Measurements from ENCODE around the gene ENDOU. TPM values are rescaled to one million over a fixed set of nuclear protein-coding genes. Genes with fewer than 3 reads are reported as not detected.

ENDOU gene
- total RNA-seq, 1 experiment from 2014 or later: not detected

- Histone ChIP-seq H3K4me2 (ENCODE audit: low read length) (peak overlapping the region; percentile 59), H3K27ac (ENCODE audit: low read length) (peak overlapping the region; percentile 67), H3K9ac (ENCODE audit: low read length) (peak overlapping the region; percentile 10; the same call in 1 of the 2 replicates), H3K4me3 (ENCODE audit: low read length) (no peak overlapping the region), H4K20me1 (ENCODE audit: low read length) (no peaks in the 10 kb centered on the region), H3K4me1 (ENCODE audit: insufficient read depth, low read length) (peaks cover 49% of the 10 kb centered on the region), H3K9me2 (replicated peaks; ENCODE audit: low read length) (no peaks in the 10 kb centered on the region), H3K36me3 (ENCODE audit: low read depth, low read length) (no peaks in the 10 kb centered on the region), H3K27me3 (ENCODE audit: low read length) (no peaks in the 10 kb centered on the region), H3F3A (ENCODE audit: low read length, unreplicated experiment) (peaks cover 4% of the 10 kb centered on the region), H3K79me2 (ENCODE audit: low read length) (no peaks in the 10 kb centered on the region), H2AFZ (ENCODE audit: low read length) (peak overlapping the region; percentile 44), H3K9me3 (ENCODE audit: low read length) (no peaks in the 10 kb centered on the region)
- ChIA-PET POLR2A (ENCODE audit: unreplicated experiment) (no interaction called here), CTCF (no interaction called here)
- no peak for DNase-seq
- no TSS peak for BruUV-seq (replicated peaks)
- TF ChIP-seq, protein P1, sequence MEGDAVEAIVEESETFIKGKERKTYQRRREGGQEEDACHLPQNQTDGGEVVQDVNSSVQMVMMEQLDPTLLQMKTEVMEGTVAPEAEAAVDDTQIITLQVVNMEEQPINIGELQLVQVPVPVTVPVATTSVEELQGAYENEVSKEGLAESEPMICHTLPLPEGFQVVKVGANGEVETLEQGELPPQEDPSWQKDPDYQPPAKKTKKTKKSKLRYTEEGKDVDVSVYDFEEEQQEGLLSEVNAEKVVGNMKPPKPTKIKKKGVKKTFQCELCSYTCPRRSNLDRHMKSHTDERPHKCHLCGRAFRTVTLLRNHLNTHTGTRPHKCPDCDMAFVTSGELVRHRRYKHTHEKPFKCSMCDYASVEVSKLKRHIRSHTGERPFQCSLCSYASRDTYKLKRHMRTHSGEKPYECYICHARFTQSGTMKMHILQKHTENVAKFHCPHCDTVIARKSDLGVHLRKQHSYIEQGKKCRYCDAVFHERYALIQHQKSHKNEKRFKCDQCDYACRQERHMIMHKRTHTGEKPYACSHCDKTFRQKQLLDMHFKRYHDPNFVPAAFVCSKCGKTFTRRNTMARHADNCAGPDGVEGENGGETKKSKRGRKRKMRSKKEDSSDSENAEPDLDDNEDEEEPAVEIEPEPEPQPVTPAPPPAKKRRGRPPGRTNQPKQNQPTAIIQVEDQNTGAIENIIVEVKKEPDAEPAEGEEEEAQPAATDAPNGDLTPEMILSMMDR (conservative IDR thresholded peaks at IDR 0.05; ENCODE audit: low read depth, low read length): no peak
- no peak for TF ChIP-seq EZH2phosphoT487 (IDR thresholded peaks at IDR 0.05; ENCODE audit: borderline replicate concordance, low read length)
- no peak for TF ChIP-seq EZH2 (IDR thresholded peaks at IDR 0.05; ENCODE audit: low read length, unreplicated experiment)
- intact Hi-C loops (cut with micrococcal nuclease): loop anchor here (2.0 kb wide), 1 partner anchor 21 kb away; the partner anchor contains the start of gene SLC48A1
- ATAC-seq: no peak
Measured at GRCh38 chr12:47752121-47752520, 26.8 kb upstream of the ENDOU start.

DNA sequence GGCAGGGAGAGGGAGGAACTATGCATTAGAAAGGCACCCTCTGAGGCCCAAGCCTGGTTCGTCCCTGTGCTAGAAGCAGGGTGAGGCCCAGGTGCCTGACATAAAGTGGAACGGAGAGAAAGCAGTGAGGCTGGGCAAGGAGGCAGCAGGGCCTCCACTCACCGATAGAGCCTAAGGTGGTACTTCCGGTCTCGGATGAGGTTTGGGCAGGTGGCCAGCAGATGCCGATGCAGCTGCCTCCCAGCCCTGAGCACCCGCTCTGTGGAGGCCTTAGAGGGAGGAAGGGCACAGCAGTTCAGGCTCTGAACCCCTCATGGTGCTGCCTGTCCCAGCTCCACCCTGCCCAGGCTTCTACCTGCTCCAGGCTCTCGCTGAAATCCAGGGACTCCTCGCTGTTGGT lies 26.3 kb upstream of the ENDOU start:
- no peak overlapping the region for H3K9ac ChIP-seq (ENCODE audit: low read length)
- ChIA-PET CTCF (no interaction called here), POLR2A (ENCODE audit: unreplicated experiment) (no interaction called here)
- H3K9me3 ChIP-seq (ENCODE audit: low read length): no peaks in the 10 kb centered on the region
- H2AFZ ChIP-seq (ENCODE audit: low read length): no peak overlapping the region
- no peaks in the 10 kb centered on the region for H3K36me3 ChIP-seq (ENCODE audit: low read depth, low read length)
- H3K9me2 ChIP-seq (replicated peaks; ENCODE audit: low read length): no peaks in the 10 kb centered on the region
- no peaks in the 10 kb centered on the region for H3K79me2 ChIP-seq (ENCODE audit: low read length)
- no peaks in the 10 kb centered on the region for H3K27me3 ChIP-seq (ENCODE audit: low read length)
- no peak overlapping the region for H3K4me3 ChIP-seq (ENCODE audit: low read length)
- peaks cover 49% of the 10 kb centered on the region for H3K4me1 ChIP-seq (ENCODE audit: insufficient read depth, low read length)
- ATAC-seq (no peak), DNase-seq (no peak)
- TF ChIP-seq, protein P1 (conservative IDR thresholded peaks at IDR 0.05; ENCODE audit: low read depth, low read length): no peak
- TF ChIP-seq EZH2 (IDR thresholded peaks at IDR 0.05; ENCODE audit: low read length, unreplicated experiment) (no peak), EZH2phosphoT487 (IDR thresholded peaks at IDR 0.05; ENCODE audit: borderline replicate concordance, low read length) (no peak)
- no peaks in the 10 kb centered on the region for H4K20me1 ChIP-seq (ENCODE audit: low read length)
- H3K27ac ChIP-seq (ENCODE audit: low read length): no peak overlapping the region
- H3F3A ChIP-seq (ENCODE audit: low read length, unreplicated experiment): peaks cover 4% of the 10 kb centered on the region
- H3K4me2 ChIP-seq (ENCODE audit: low read length): no peak overlapping the region
- BruUV-seq (replicated peaks): no TSS peak
- intact Hi-C loops (cut with micrococcal nuclease): no loop called here

GRCh38 chr12:47750916-47751470 lies 25.7 kb upstream of the ENDOU start:
- no peaks in the 10 kb centered on the region for H3K27me3 ChIP-seq (ENCODE audit: low read length)
- intact Hi-C loops (cut with micrococcal nuclease): no loop called here
- no peak for TF ChIP-seq EZH2 (IDR thresholded peaks at IDR 0.05; ENCODE audit: low read length, unreplicated experiment)
- TF ChIP-seq, protein P1 (conservative IDR thresholded peaks at IDR 0.05; ENCODE audit: low read depth, low read length): no peak
- no peak for TF ChIP-seq EZH2phosphoT487 (IDR thresholded peaks at IDR 0.05; ENCODE audit: borderline replicate concordance, low read length)
- no peak overlapping the region for H3K27ac ChIP-seq (ENCODE audit: low read length)
- H4K20me1 ChIP-seq (ENCODE audit: low read length): no peaks in the 10 kb centered on the region
- no peaks in the 10 kb centered on the region for H3K79me2 ChIP-seq (ENCODE audit: low read length)
- ChIA-PET POLR2A (ENCODE audit: unreplicated experiment) (no interaction called here), CTCF (no interaction called here)
- DNase-seq (no peak), ATAC-seq (no peak)
- H3F3A ChIP-seq (ENCODE audit: low read length, unreplicated experiment): peaks cover 4% of the 10 kb centered on the region
- H2AFZ ChIP-seq (ENCODE audit: low read length): no peak overlapping the region
- no peak overlapping the region for H3K4me3 ChIP-seq (ENCODE audit: low read length)
- no peak overlapping the region for H3K4me2 ChIP-seq (ENCODE audit: low read length)
- no TSS peak for BruUV-seq (replicated peaks)
- no peak overlapping the region for H3K9ac ChIP-seq (ENCODE audit: low read length)
- no peaks in the 10 kb centered on the region for H3K9me2 ChIP-seq (replicated peaks; ENCODE audit: low read length)
- no peaks in the 10 kb centered on the region for H3K9me3 ChIP-seq (ENCODE audit: low read length)
- peaks cover 45% of the 10 kb centered on the region for H3K4me1 ChIP-seq (ENCODE audit: insufficient read depth, low read length)
- no peaks in the 10 kb centered on the region for H3K36me3 ChIP-seq (ENCODE audit: low read depth, low read length)

Data from PC-3 (cell line).